Endothelial cell of hepatic sinusoid (primary cell): ENCODE results near the gene GBE1.

Experiments used
- in situ Hi-C: cut with HindIII; loops from 2 replicates; pipeline ENCODE4 v1.10.0; 2017; ENCODE audit warnings: low sequenced_read_pairs

The GBE1 gene

DNA sequence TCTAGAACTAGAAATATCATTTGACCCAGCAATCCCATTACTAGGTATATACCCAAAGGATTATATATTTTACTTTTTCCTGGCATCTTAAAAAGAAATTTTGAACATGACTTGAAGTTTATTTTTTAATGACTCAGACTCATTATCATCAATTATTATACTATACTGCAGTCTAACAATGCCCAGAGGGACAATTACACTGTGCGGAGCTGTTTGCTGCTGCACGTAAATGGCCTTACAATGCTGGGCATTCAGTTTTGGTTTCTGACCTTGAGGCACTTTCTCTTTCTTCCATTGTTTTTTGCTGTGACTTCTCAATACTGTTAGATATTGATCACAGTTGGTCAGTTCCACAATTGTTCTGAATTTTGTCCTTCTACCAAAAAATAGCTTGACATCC lies 128.8 kb downstream of the GBE1 start:
- in situ Hi-C loops: no loop called here

DNA sequence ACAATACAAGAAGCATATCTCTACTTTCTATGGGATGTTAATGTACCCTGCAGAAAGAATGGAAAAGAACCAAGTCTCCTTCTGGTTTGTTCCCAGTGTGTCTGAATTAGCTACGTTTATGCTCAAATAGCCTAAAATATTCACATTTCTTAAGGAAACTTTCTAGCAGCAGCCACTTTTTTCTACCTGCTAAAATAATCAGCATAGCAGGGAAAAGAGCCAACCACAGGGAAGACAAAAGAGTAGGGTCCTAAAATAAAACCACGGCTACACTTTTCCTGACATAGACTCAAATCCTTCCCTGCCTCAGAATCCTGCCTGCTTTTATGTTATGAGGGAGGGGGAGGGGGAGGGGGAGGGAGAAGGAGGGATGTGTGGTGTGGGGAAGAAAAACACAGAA lies 136.7 kb downstream of the GBE1 start:
- in situ Hi-C loops: no loop called here

DNA sequence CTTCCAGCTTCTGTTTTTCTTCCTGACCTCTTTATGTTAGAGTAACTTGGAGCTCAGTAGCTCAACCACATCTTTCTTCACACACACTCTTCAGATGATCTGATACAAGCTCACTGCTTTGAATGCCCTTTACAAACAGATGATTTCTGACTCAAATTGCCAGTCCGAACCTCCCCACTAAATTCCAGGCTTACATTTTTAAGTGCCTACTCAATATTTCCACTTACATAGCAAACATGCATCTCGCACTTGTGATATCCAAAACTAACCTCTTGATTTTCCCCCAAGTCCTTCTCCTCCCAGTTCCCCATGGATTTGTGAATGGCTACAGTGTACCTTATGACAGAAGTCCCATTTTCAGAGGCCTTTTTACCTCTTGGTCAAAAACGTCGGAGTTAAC lies 139.1 kb downstream of the GBE1 start:
- in situ Hi-C loops: no loop called here

DNA sequence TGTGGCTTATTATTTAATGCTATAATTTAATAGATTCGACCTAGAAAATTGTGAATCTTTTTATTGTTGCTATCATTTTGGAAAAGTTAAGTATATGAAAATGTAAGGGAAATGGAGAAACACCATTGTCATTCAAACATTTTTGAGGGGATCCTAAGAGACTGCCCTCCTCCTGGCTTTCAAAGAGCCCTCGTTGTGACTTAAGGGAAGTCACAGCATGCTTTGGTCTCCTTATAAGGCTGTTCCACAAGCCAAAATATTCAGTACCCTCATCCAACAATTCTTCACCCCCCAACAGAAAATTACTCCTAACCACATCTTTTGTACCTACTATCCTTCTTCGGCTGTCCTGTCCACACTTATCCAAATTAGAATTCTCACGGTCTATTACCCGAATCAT lies 140.2 kb downstream of the GBE1 start:
- in situ Hi-C loops: no loop called here

DNA sequence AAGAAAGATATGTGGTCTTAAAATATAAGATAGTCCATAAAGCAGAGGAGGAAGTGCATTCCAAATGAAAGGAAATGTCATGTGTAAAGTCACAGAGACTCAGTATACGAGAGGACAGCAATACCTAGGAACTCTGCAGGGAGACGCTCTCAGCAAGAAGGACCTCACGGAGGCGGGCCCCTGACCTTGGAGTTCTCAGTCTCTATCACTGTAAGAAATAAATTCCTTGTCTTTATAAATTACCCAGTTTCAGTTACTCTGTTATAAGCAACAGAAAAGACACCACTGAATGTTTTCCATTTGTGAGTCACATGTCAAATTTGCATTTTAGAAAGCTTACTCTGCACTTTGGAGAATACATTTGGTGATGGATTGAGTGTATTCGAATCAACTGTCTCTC lies 140.6 kb downstream of the GBE1 start:
- in situ Hi-C loops: no loop called here

DNA sequence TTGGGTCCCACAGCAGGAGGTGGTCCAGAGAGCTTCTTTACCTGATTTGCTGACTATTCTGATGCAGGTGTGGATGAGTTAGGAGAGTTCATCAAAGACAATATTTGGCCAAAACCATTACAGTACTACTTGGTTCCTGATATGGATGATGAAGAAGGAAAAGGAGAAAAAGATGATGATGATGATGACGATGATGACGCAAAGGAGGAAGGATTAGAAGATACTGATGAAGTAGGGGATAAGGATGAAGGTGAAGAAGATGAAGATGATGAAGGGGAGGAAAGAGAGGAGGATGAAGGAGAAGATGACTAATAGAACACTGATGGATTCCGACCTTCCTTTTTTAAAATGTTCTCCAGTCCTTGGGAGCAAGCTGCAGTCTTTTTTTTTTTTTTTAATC lies 148.7 kb downstream of the GBE1 start:
- in situ Hi-C loops: no loop called here

DNA sequence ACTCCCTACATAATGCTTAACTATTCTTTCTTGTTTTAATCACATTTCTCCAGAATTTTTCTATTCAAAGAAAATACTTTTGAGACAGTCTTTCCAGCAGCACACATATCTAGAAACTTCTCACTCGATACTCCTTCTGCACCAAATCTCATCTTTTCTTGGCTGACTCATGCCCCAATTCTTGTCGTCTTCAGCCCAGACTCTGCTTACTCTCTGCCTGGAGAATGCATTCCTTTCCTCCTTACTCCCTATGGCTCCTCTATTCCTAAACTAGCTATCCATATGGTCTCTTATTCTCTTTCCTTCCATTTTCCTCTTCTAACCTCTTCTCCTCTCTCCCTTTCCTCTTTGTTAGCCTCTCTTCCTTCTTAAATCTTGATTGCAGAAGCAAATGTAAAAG lies 158.7 kb downstream of the GBE1 start:
- in situ Hi-C loops: no loop called here

DNA sequence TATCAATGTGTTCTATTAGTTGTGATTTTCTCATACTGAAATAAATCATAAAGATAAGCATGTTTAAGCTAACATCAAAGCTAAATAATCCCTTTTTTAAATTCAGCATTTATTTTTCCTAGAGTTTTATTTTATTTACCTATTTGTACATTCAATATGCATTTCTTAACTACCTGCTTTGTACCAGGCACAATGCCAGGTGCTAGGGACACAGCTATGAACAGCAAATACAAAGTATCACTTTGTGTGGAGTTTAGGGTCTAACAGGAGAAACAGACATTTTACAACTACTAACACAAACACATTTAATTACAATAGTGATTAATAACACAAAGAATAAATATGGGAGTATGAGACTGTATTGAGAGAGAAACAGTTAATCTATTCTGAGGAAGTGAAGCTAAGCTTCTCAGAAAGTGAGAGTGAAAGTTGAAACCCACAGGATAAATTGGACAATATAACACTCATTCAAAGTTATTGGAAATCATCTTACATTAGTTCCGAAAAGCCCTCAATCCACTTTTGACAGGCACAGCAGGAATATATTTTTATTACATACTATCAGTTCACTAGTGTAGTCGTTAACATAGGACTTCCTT lies 159.6 kb downstream of the GBE1 start:
- in situ Hi-C loops: no loop called here

DNA sequence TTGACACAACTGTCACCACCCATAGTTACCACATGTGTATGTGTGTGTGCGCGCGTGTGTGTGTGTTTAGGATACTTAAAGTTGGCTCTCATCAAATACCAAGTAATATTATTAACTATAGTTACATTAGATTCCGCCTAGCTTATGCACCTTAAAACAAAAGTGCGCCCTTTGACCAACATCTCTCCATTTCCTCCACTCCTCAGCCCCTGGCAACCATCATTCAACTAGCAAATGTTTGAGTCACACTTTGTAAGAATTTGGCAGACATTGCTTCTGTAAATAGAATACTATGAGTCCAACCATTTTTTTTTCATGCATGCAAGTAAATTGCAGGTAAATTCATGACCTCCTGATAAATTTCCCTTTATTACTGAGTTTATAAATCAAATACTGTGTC lies 169.3 kb downstream of the GBE1 start:
- in situ Hi-C loops: no loop called here

DNA sequence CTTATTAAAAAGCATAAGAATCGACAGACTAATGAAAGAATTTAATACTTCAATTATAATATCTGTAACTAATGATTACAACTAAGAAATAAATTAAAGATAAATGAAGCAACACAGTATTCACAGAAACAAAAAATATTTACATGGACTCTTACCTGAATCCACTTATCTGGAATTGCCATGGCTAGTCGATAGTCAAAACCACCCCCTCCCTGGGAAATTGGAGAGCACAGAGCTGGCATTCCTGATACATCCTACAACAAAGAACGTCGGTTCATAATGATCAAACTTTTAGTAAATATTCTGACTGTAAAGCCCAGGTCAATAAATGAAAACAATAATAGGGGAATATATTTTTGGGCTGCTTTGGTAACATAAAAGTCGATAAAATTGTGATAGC lies 175.5 kb downstream of the GBE1 start:
- in situ Hi-C loops: no loop called here

DNA sequence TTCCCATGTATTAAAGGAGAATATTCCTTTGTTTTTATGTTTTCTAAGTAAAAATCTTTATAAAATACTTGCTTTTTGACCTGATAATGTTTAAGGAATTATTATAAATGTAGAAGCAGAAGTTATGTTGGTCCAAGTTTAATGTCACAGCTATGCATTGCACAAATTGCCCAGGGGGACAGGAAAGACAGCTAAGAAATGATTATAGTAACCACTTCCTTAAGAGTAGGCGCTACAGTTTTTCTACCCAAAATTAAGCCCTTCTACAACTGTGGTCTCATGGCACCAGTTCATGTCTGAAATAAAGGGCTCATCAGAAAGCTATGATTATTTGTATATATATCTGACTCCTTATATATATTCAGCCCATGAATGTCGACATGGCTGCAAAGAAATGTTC lies 176.4 kb downstream of the GBE1 start:
- in situ Hi-C loops: no loop called here

DNA sequence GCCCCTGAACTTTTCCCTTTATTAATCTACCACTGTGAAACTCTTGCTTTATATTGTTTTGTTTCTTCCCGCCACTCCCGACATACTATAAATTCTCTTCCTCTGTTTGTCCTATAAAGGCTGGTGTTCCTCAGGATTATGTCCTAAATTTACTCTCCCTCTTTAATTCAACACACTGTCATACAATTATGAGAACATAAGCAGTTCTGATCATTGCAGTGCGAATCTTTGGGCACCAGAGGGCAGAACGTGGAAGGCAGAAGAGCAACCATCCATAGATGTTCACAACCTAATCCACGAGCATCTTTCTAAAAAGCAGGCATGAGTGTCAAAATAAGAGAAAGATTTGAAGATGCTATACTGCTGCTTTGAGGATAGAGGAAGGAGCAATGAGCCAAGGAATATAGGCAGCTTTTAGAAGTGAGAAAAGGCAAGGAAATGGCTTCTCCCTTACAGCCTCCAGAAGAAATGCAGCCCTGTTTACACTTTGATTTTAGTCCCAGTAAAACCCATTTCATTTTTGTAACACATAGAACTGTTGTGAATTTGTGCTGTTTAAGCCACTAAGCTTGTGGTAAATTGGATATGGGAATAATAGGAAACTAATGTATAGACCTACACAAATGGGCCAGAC lies 179.4 kb downstream of the GBE1 start:
- in situ Hi-C loops: no loop called here

DNA sequence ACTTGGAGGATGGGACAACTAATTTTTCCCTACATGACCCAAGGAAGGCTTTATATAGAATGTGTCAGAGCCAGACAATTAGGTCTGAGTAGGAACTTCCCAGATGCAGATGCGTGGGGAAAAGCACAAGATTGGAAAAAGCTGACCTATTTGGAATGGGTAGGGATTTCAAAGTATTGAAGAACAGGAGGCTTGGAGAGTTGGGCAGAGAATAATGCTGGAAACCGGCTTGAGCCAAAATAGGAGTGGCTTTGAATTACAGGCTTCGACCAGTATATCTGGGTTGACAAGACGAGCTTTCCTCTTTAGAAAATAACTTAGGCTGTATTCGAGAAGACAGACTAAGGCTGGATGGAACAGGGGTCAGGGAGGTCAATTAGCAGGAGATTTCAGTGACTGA lies 181.1 kb downstream of the GBE1 start:
- in situ Hi-C loops: no loop called here

DNA sequence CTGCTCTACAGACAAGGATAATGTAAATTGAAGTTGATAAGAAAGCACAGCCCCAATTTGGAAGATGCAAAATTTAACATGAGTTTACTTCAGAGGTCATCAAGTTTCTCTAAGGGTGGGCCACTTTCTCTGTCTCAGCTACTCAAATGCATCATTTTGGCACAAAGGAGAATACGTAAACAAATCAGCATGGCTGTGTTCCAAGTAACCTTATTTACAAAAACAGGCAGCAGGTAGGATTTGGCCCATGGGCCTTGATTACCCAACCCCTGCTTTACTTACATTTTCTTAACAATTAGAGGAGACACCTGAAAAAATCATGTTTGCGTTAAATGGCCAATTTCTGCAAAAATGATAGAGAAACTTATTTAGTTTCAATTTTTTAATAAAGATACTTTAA lies 181.7 kb downstream of the GBE1 start:
- in situ Hi-C loops: no loop called here

DNA sequence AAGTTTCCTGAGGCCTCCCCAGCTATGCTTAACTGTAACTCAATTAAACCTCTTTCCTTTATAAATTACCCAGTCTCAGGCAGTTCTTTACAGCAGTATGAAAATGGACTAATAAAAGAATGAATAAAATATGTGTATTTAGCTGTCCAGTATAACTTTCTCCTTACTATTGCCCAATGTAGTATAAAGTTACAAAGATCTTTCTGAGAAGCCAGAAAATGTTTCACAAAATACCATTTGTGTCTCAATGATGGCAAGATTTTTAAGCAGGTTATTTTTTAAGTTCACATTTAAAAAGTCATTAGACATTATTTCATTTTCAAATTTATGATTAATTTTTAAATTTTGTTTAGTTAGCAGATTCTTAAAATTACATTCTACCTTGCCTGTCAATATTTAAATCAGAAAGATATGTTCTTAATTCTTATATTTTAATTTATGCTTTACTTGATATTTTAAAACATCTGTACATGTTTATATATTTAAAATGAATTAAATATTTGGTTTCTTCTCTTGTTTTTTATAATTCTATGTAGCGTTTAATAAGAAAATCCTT lies 189.2 kb downstream of the GBE1 start:
- in situ Hi-C loops: no loop called here

DNA sequence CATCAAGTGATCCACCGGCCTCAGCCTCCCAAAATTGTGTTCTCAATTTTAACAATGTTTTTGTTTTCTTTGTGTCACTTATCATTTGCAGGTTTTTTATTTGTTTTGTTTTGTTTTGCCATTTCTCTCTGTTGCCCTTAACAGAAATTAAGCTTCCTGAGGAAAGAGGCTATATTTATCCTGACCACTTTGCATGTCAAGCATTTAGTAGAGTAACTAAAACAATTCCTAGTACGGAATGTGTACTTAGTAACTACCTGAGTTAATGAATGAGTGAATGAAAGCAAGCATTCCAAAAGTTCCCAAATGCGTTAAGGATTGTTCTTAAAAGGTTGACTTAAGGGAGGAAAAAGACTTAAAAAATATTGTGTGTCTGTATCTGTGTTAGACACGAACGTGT lies 193.1 kb downstream of the GBE1 start:
- in situ Hi-C loops: no loop called here

DNA sequence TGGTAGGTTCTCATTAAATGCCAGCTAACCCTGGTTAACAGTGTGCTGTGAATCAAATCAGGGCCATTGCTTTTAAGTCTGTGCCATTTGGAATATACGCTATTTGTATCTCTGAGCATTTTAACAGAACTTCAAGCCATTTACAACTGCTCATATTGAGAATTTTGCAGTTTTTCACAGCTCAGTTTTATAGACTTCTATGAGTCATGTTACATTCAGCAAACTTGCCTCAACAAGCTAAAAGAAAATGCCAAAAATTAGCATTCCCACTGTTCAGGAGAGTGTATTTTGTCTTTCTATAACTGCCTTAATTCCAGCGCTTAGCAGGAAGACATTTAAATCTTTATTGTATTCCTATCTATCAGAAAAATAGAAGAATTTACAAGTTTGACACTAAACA lies 196.4 kb downstream of the GBE1 start:
- in situ Hi-C loops: no loop called here

DNA sequence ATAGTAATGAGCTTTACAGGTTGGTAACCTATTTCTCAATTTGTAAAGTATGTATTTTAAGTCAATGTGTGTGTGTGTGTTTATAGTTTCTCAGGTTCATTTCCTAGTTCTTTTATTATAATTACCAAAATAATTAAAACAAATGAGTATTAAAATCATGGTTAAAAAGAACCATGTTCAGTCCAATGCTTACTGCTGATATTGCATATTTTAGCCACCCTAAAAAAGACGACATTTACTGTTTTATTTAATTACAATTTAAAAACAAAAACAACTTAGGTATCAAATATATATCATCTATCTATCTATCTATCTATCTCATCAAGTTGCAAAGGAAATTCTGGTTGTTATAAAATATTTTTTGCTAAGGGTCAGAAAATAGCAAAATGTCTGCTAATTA lies 203.3 kb downstream of the GBE1 start:
- in situ Hi-C loops: no loop called here

DNA sequence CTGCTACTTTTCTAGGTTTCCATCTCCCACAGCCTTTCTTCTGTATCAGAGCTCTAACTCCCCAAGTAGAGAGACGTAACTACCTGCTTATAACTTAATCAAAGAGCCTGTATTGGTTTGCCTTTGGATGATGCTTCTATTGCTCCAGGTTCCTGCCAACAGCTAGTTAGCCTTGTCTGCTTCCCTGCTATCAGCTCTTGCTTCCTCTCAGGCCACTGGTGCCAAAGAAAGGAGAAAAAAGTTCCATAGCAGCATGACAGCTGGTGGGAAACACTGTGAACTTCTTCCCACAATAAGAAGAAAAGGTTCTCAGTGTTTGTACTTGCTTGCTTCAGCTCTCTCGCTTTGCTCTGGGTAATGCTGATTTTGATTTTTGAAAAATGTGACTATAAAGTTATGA lies 206.6 kb downstream of the GBE1 start:
- in situ Hi-C loops: no loop called here

DNA sequence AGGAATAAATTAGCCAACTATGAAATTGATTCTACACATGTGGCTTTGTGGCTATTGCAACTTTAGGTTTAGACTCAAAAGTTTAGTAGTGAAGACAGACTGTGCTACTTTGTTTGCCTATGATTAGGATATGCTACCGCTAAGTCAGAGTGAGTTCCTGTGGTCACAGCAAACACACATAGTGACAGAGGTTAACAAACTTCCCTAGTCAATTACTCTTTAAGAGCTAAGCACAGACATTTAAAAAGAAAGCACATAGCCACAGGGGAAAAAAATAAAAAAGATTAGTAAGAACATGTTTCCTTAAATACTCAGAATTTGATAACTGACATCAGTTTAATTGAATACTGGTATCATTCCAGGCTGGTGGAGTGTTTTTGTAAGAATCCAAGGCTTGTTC lies 207.1 kb downstream of the GBE1 start:
- in situ Hi-C loops: no loop called here

DNA sequence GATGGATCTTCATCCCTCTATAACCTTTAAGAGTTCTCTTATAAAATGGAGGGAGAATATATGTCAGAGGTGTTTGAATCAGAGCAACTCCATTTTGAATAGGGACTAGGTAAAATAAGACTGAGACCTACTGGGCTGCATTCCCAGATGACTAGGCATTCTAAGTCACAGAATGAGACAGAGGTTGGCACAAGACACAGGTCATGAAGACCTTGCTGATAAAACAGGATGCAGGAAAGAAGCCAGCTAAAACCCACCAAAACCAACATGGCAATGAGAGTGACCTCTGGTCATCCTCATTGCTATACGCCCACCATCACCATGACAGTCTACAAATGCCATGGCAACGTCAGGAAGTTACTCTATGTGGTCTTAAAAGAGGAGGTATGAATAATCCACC lies 211.0 kb downstream of the GBE1 start:
- in situ Hi-C loops: no loop called here

DNA sequence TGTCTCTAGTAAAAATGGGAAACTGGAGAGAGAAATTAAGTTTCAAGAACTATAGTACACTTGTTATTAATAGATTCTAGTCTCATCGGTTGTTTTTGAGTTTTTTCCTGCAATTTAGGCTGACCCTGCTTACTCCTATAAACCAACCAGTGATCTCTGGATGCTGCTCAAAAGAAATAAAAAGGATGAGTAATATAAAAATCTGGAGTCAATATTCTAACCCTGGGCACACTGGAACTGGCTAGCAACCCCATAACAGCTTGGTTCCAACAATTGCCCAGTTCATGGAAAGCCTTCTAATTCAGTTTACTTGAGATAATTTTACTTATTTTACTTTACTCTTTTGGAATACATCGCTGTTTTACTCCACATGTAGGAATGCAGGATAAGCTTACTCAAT lies 211.6 kb downstream of the GBE1 start:
- in situ Hi-C loops: no loop called here

DNA sequence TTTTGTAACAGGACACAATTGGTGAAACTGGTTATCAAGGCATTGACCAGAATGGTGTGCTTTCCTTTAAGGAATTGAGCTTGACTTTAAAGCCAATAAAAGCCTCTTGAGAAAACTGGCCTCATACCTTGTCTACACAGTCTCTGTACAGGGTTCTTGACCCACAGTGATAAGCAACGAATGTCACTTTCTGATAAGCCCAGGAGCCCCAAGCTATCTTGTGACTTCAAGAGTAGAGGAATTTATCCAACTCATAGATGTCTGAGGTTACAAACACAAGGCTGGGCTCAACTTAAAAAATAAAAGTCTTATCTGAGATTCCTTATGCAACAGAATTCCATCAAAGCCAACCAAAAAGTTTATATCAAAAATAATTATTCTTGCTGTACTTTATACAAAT lies 212.1 kb downstream of the GBE1 start:
- in situ Hi-C loops: no loop called here
